ENCODE measurements around the gene SP3. TPM values are rescaled to one million over a fixed set of nuclear protein-coding genes. Genes with fewer than 3 reads are reported as not detected.

Gene SP3
- total RNA-seq, 2 experiments from 2014 or later = 115 to 150 TPM

DNA sequence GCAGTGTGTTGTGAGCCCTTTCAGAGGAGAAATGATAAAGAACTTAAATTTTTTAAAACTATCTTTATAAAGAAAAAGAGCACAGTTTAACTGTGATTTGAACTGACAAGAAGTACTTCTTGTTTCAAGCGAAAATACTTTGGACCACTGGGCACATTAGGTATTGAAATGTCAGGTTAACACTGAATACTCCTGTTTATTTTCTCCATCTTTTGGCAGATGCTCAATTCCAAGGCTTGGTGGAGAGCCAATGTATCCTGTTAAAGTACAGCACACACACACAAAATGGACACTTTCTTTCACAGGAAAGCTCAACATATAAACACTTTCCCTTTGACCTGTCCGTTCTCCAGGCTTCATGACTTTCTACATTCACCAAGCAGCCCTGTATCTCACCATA, 32.6 kb upstream of the SP3 start:
- H3K79me2 ChIP-seq (ENCODE audit: insufficient read depth, low read depth, low read length) = no peaks in the 10 kb centered on the region
- H3K4me1 ChIP-seq (ENCODE audit: insufficient read depth, low read length, poor library complexity, severe bottlenecking) = peaks cover 18% of the 10 kb centered on the region
- no peaks in the 10 kb centered on the region for H3K9me3 ChIP-seq (ENCODE audit: low read length)
- H3K36me3 ChIP-seq (ENCODE audit: insufficient read depth, low read length) = no peaks in the 10 kb centered on the region
- no peak overlapping the region for H3K27ac ChIP-seq (ENCODE audit: low read depth, low read length, poor library complexity, severe bottlenecking)
- no peaks in the 10 kb centered on the region for H3K9me2 ChIP-seq (ENCODE audit: insufficient read depth, low read length)
- TF ChIP-seq EZH2phosphoT487 (IDR thresholded peaks at IDR 0.05; ENCODE audit: borderline replicate concordance, low read depth, low read length) = no peak
- TF ChIP-seq, protein P1, sequence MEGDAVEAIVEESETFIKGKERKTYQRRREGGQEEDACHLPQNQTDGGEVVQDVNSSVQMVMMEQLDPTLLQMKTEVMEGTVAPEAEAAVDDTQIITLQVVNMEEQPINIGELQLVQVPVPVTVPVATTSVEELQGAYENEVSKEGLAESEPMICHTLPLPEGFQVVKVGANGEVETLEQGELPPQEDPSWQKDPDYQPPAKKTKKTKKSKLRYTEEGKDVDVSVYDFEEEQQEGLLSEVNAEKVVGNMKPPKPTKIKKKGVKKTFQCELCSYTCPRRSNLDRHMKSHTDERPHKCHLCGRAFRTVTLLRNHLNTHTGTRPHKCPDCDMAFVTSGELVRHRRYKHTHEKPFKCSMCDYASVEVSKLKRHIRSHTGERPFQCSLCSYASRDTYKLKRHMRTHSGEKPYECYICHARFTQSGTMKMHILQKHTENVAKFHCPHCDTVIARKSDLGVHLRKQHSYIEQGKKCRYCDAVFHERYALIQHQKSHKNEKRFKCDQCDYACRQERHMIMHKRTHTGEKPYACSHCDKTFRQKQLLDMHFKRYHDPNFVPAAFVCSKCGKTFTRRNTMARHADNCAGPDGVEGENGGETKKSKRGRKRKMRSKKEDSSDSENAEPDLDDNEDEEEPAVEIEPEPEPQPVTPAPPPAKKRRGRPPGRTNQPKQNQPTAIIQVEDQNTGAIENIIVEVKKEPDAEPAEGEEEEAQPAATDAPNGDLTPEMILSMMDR (conservative IDR thresholded peaks at IDR 0.05; ENCODE audit: low read length) = no peak
- no peaks in the 10 kb centered on the region for H4K20me1 ChIP-seq (ENCODE audit: insufficient read depth, low read length)
- no TSS peak for BruUV-seq (replicated peaks)
- ChIA-PET CTCF (ENCODE audit: unreplicated experiment) (interaction anchor here (1.4 kb wide), 1 partner anchor 11 kb away, joined by 3 read pairs; no protein-coding TSS in a partner anchor), POLR2A (interaction anchor here (1.0 kb wide), 1 partner anchor 11 kb away, joined by 4 read pairs; no protein-coding TSS in a partner anchor)
- H3K4me3 ChIP-seq (ENCODE audit: low read depth, low read length, poor library complexity, severe bottlenecking) = no peak overlapping the region
- peak overlapping the region; percentile 13; the same call in 1 of the 2 replicates for H3K4me2 ChIP-seq (ENCODE audit: low read length)
- H2AFZ ChIP-seq (ENCODE audit: low read length) = peak overlapping the region; percentile 52; the same call in 1 of the 2 replicates
- no peak for DNase-seq (ENCODE audit: low spot score)
- intact Hi-C loops (cut with micrococcal nuclease; ENCODE audit: unreplicated experiment) = no loop called here

DNA sequence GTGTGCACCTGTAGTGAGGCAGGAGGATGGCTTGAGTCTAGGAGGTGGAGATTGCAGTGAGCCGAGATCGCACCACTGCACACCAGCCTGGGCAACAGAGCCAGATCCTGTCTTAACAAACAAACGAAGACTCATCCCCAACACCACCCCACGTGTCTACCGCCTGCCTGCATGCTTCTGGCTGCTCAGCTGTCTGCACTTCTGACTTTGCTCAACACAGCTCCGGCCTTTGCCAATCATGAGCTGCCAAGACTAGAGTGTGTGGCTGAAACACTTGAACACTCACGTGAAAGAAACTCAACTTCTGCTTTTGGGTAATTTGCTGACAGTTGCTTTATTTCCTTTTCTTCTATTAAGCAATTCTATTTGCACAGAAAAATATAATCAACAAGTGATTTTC, 32.1 kb upstream of the SP3 start:
- no peaks in the 10 kb centered on the region for H3K9me2 ChIP-seq (ENCODE audit: insufficient read depth, low read length)
- no peaks in the 10 kb centered on the region for H4K20me1 ChIP-seq (ENCODE audit: insufficient read depth, low read length)
- ChIA-PET CTCF (ENCODE audit: unreplicated experiment) (interaction anchor here (1.4 kb wide), 1 partner anchor 11 kb away, joined by 3 read pairs; no protein-coding TSS in a partner anchor), POLR2A (interaction anchor here (0.7 to 2.1 kb wide), 4 partner anchors 9 to 34 kb away, joined by 3 to 14 read pairs (median 3); no protein-coding TSS in a partner anchor)
- peak; percentile 79 for DNase-seq (ENCODE audit: low spot score)
- no peaks in the 10 kb centered on the region for H3K9me3 ChIP-seq (ENCODE audit: low read length)
- H3K36me3 ChIP-seq (ENCODE audit: insufficient read depth, low read length) = no peaks in the 10 kb centered on the region
- peak overlapping the region; percentile 52 for H2AFZ ChIP-seq (ENCODE audit: low read length)
- no peak overlapping the region for H3K27ac ChIP-seq (ENCODE audit: low read depth, low read length, poor library complexity, severe bottlenecking)
- H3K4me2 ChIP-seq (ENCODE audit: low read length) = peak overlapping the region; percentile 13
- intact Hi-C loops (cut with micrococcal nuclease; ENCODE audit: unreplicated experiment) = no loop called here
- TF ChIP-seq EZH2phosphoT487 (IDR thresholded peaks at IDR 0.05; ENCODE audit: borderline replicate concordance, low read depth, low read length) = no peak
- TF ChIP-seq, protein P1 (conservative IDR thresholded peaks at IDR 0.05; ENCODE audit: low read length) = no peak
- H3K4me3 ChIP-seq (ENCODE audit: low read depth, low read length, poor library complexity, severe bottlenecking) = no peak overlapping the region
- H3K79me2 ChIP-seq (ENCODE audit: insufficient read depth, low read depth, low read length) = no peaks in the 10 kb centered on the region
- BruUV-seq (replicated peaks) = no TSS peak
- peaks cover 19% of the 10 kb centered on the region for H3K4me1 ChIP-seq (ENCODE audit: insufficient read depth, low read length, poor library complexity, severe bottlenecking)

DNA sequence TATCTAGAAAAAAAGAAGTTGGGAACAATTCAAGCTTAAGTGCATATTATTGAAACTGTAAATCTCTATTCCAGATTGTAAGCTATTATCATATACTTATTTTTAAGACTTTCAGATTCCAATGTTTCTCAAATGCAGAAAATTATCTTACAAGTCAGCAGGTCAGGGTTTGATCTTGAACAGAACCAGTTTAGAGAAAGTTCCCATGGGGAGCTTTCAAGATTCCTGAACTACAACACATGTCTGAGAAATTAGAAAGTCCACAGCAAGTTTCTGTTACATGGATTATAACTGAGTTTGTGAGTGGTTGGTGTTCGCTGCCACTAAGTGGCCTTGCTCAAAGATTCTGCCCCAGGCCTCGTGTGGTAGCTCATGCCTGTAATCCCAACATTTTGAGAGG, 31.6 kb upstream of the SP3 start:
- no peaks in the 10 kb centered on the region for H3K79me2 ChIP-seq (ENCODE audit: insufficient read depth, low read depth, low read length)
- no peaks in the 10 kb centered on the region for H4K20me1 ChIP-seq (ENCODE audit: insufficient read depth, low read length)
- H3K27ac ChIP-seq (ENCODE audit: low read depth, low read length, poor library complexity, severe bottlenecking) = no peak overlapping the region
- peak overlapping the region; percentile 52; the same call in 1 of the 2 replicates for H2AFZ ChIP-seq (ENCODE audit: low read length)
- H3K4me3 ChIP-seq (ENCODE audit: low read depth, low read length, poor library complexity, severe bottlenecking) = no peak overlapping the region
- H3K4me1 ChIP-seq (ENCODE audit: insufficient read depth, low read length, poor library complexity, severe bottlenecking) = peaks cover 24% of the 10 kb centered on the region
- H3K9me3 ChIP-seq (ENCODE audit: low read length) = no peaks in the 10 kb centered on the region
- no TSS peak for BruUV-seq (replicated peaks)
- no peaks in the 10 kb centered on the region for H3K36me3 ChIP-seq (ENCODE audit: insufficient read depth, low read length)
- ChIA-PET POLR2A (interaction anchor here (0.7 to 2.1 kb wide), 5 partner anchors 8 to 35 kb away, joined by 3 to 14 read pairs (median 3); no protein-coding TSS in a partner anchor), CTCF (ENCODE audit: unreplicated experiment) (interaction anchor here (1.4 kb wide), 1 partner anchor 10 kb away, joined by 3 read pairs; no protein-coding TSS in a partner anchor)
- H3K9me2 ChIP-seq (ENCODE audit: insufficient read depth, low read length) = no peaks in the 10 kb centered on the region
- TF ChIP-seq, protein P1 (conservative IDR thresholded peaks at IDR 0.05; ENCODE audit: low read length) = no peak
- DNase-seq (ENCODE audit: low spot score) = no peak
- intact Hi-C loops (cut with micrococcal nuclease; ENCODE audit: unreplicated experiment) = no loop called here
- peak overlapping the region; percentile 13; the same call in 1 of the 2 replicates for H3K4me2 ChIP-seq (ENCODE audit: low read length)
